IMR-90 (cell line): ENCODE results near the gene SNAPC2. TPM values are rescaled to one million over a fixed set of nuclear protein-coding genes. Genes with fewer than 3 reads are reported as not detected.

Experiments
- ATAC-seq: fragments of 200-7000 bp; cut with Tn5 transposase; 2 replicates; pipeline ENCODE4 v1.9.1; 2020; ENCODE audit warnings: low read depth, mild to moderate bottlenecking, moderate library complexity
- BruUV-seq: library from RNA; stranded (reverse); fragments of 400-500 nt; replicated peaks from 2 replicates; lab custom pipeline; 2021; lab: Mats Ljungman, UMichigan
- CTCF ChIA-PET: fragments of 300-600 bp; formaldehyde crosslinking; extraction: SDS; loops from one replicate; lab custom pipeline; 2021; ENCODE audit warnings: antibody characterized with exemption; lab: Yijun Ruan, JAX
- POLR2A ChIA-PET: fragments of 300-600 bp; sonication (Branson Sonifier 250); formaldehyde crosslinking; loops from one replicate; lab custom pipeline; 2022; ENCODE audit warnings: antibody characterized with exemption; ENCODE audit not compliant: unreplicated experiment; lab: Charles Lee
- DNase-seq: peaks from one replicate; pipeline ENCODE4 v3.0.0; 2013
- H2AFZ ChIP-seq: replicated peaks from 2 replicates; pipeline ENCODE3; 2013; ENCODE audit warnings: low read length, mild to moderate bottlenecking; ENCODE audit not compliant: poor library complexity
- H2AK5ac ChIP-seq: 2 replicates; pipeline ENCODE4 v1.6.1; 2013; ENCODE audit warnings: low read depth, low read length, inconsistent platforms
- H2AK9ac ChIP-seq: replicated peaks from 2 replicates; pipeline ENCODE3; 2013; ENCODE audit warnings: mild to moderate bottlenecking, low read depth, low read length, moderate library complexity; ENCODE audit not compliant: poor library complexity
- H2BK120ac ChIP-seq: 2 replicates; pipeline ENCODE4 v1.6.1; 2013; ENCODE audit warnings: low read depth, low read length, inconsistent platforms
- H2BK15ac ChIP-seq: 3 replicates; pipeline ENCODE4 v1.6.1; 2013; ENCODE audit warnings: low read depth, low read length, inconsistent platforms
- H2BK20ac ChIP-seq: 2 replicates; pipeline ENCODE4 v1.6.1; 2013; ENCODE audit warnings: low read depth, mild to moderate bottlenecking, inconsistent platforms, low read length, moderate library complexity
- H2BK5ac ChIP-seq: 2 replicates; pipeline ENCODE4 v1.6.1; 2013; ENCODE audit warnings: mild to moderate bottlenecking, low read depth, low read length, inconsistent platforms; ENCODE audit not compliant: poor library complexity, severe bottlenecking
- H3K14ac ChIP-seq: replicated peaks from 2 replicates; pipeline ENCODE4 v1.6.1; 2013; ENCODE audit warnings: low read depth, low read length, inconsistent platforms
- H3K18ac ChIP-seq: 2 replicates; pipeline ENCODE4 v1.6.1; 2013; ENCODE audit warnings: low read depth, low read length, control low read depth
- H3K23ac ChIP-seq: 2 replicates; pipeline ENCODE4 v1.6.1; 2013; ENCODE audit warnings: low read depth, low read length, inconsistent platforms
- H3K27ac ChIP-seq: 2 replicates; pipeline ENCODE4 v1.5.1; 2013; ENCODE audit warnings: mild to moderate bottlenecking, control low read depth, low read length; ENCODE audit not compliant: insufficient read depth
- H3K27me3 ChIP-seq: 2 replicates; pipeline ENCODE4 v1.6.1; 2013; ENCODE audit warnings: low read length; ENCODE audit not compliant: control insufficient read depth, insufficient read depth
- H3K36me3 ChIP-seq: 2 replicates; pipeline ENCODE4 v1.6.1; 2013; ENCODE audit warnings: low read length, mixed read lengths; ENCODE audit not compliant: control insufficient read depth, insufficient read depth
- H3K4ac ChIP-seq: 2 replicates; pipeline ENCODE4 v1.6.1; 2013; ENCODE audit warnings: low read depth, low read length, inconsistent platforms
- H3K4me1 ChIP-seq: 2 replicates; pipeline ENCODE4 v1.6.1; 2013; ENCODE audit warnings: low read length, mixed read lengths; ENCODE audit not compliant: control insufficient read depth, insufficient read depth
- H3K4me2 ChIP-seq: 2 replicates; pipeline ENCODE4 v1.6.1; 2013; ENCODE audit warnings: low read depth, mild to moderate bottlenecking, control low read depth, low read length, moderate library complexity
- H3K4me3 ChIP-seq: 2 replicates; pipeline ENCODE4 v1.5.1; 2013; ENCODE audit warnings: low read depth, mild to moderate bottlenecking, control low read depth, low read length, moderate library complexity; ENCODE audit not compliant: insufficient read depth
- H3K56ac ChIP-seq: 2 replicates; pipeline ENCODE4 v1.6.1; 2013; ENCODE audit warnings: low read length, inconsistent platforms; ENCODE audit not compliant: insufficient read depth; ENCODE audit errors: extremely low read depth
- H3K79me1 ChIP-seq, 2 experiments: 2 replicates each; pipeline ENCODE4 v1.6.1; 2013; ENCODE audit warnings: low read length in 2 of 2, inconsistent platforms in 1 of 2, low read depth in 1 of 2
- H3K9ac ChIP-seq: 2 replicates; pipeline ENCODE4 v1.6.1; 2013; ENCODE audit warnings: low read depth, low read length, control low read depth
- H3K9me1 ChIP-seq: 2 replicates; pipeline ENCODE4 v1.6.1; 2013; ENCODE audit warnings: low read length, inconsistent platforms; ENCODE audit not compliant: insufficient read depth
- H3K9me3 ChIP-seq: 2 replicates; pipeline ENCODE4 v1.6.1; 2013; ENCODE audit warnings: low read length; ENCODE audit not compliant: control insufficient read depth, insufficient read depth
- H4K20me1 ChIP-seq: 2 replicates; pipeline ENCODE4 v1.6.1; 2013; ENCODE audit warnings: low read length, inconsistent platforms; ENCODE audit not compliant: insufficient read depth
- H4K5ac ChIP-seq: 2 replicates; pipeline ENCODE4 v1.6.1; 2013; ENCODE audit warnings: mild to moderate bottlenecking, low read depth, low read length, control low read depth
- H4K8ac ChIP-seq, 2 experiments: 2 replicates each; pipeline ENCODE4 v1.6.1; 2013; ENCODE audit warnings: low read depth in 2 of 2, low read length in 2 of 2, control low read depth in 1 of 2, inconsistent platforms in 1 of 2
- H4K91ac ChIP-seq: 2 replicates; pipeline ENCODE4 v1.6.1; 2013; ENCODE audit warnings: low read depth, low read length, inconsistent platforms; ENCODE audit not compliant: insufficient read depth
- CEBPB ChIP-seq: IDR thresholded peaks from 2 replicates; pipeline ENCODE4 v1.6.1; 2012; ENCODE audit warnings: low read depth, low read length, improper control_type of control experiment
- ELK1 ChIP-seq: fragments of 150-350 bp; IDR thresholded peaks from 2 replicates; pipeline ENCODE4 v1.6.1; 2016; ENCODE audit warnings: low read depth, mild to moderate bottlenecking, low read length, moderate library complexity, borderline replicate concordance
- FOS ChIP-seq: fragments of 150-350 bp; IDR thresholded peaks from 2 replicates; pipeline ENCODE4 v1.6.1; 2016; ENCODE audit warnings: low read depth, low read length
- MAZ ChIP-seq: IDR thresholded peaks from 2 replicates; pipeline ENCODE4 v1.6.1; 2012; ENCODE audit warnings: low read depth, mild to moderate bottlenecking, low read length, improper control_type of control experiment, moderate library complexity, borderline replicate concordance
- POLR2A ChIP-seq: IDR thresholded peaks from 2 replicates; pipeline ENCODE4 v1.6.1; 2012; ENCODE audit warnings: mild to moderate bottlenecking, low read depth, low read length
- RAD21 ChIP-seq: IDR thresholded peaks from 2 replicates; pipeline ENCODE4 v1.6.1; 2012; ENCODE audit warnings: low read length, improper control_type of control experiment
- RCOR1 ChIP-seq: IDR thresholded peaks from 2 replicates; pipeline ENCODE4 v1.6.1; 2012; ENCODE audit warnings: mild to moderate bottlenecking, low read length, improper control_type of control experiment; ENCODE audit not compliant: insufficient replicate concordance
- RFX5 ChIP-seq: IDR thresholded peaks from 2 replicates; pipeline ENCODE4 v1.8.0; 2012; ENCODE audit warnings: low read depth, mild to moderate bottlenecking, low read length, moderate library complexity
- SMC3 ChIP-seq: fragments of 150-350 bp; IDR thresholded peaks from 2 replicates; pipeline ENCODE4 v1.6.1; 2016; ENCODE audit warnings: low read depth, mild to moderate bottlenecking, antibody characterized with exemption, low read length, moderate library complexity
- USF2 ChIP-seq: fragments of 150-350 bp; IDR thresholded peaks from 2 replicates; pipeline ENCODE4 v1.6.1; 2017; ENCODE audit warnings: mild to moderate bottlenecking, antibody characterized with exemption, low read length, low read depth
- WGBS, 2 experiments: methylation state at CpG; one replicate each; pipeline versions ENCODE4 v1.1.5 to v1.1.7; 2013; ENCODE audit warnings: missing lambda C conversion rate in 2 of 2; ENCODE audit not compliant: insufficient read length in 1 of 2; ENCODE audit errors: extremely low coverage in 2 of 2; 5-methylcytosine and 5-hydroxymethylcytosine counted together
- dilution Hi-C: fragments of 300-500 bp; cut with HindIII; formaldehyde crosslinking; loops from one replicate; pipeline ENCODE4 v1.14.3; 2018; ENCODE audit warnings: low sequenced_read_pairs; ENCODE audit not compliant: unreplicated experiment
- in situ Hi-C: fragments of 300-500 bp; cut with MboI; formaldehyde crosslinking; loops from 3 replicates; pipeline ENCODE4 v1.14.3; 2019; ENCODE audit warnings: low sequenced_read_pairs, inconsistent platforms, mixed read lengths
- intact Hi-C: fragments of 100-400 bp; cut with micrococcal nuclease; formaldehyde crosslinking; loops from 2 replicates; pipeline ENCODE4 v1.10.0; 2022
- polyA plus RNA-seq, 3 experiments: library from polyadenylated mRNA; depleted of rRNA; stranded (reverse); fragments of >200 nt; gene quantifications; 2 replicates each; pipeline ENCODE4 v1.2.3, GENCODE V29; 2012; ENCODE audit warnings: low replicate concordance in 1 of 3
- total RNA-seq: library from RNA; depleted of rRNA; stranded (reverse); fragments of >200 nt; gene quantifications from 2 replicates; pipeline ENCODE4 v1.2.3, GENCODE V29; 2012

Gene SNAPC2
- total and polyA plus RNA-seq, 2 of the 4 experiments (the other 2 are of a cell fraction), result 12.5 to 29.2 TPM

- H3K4ac ChIP-seq, result peak overlapping the region; percentile 97
- H3K4me3 ChIP-seq, result peak overlapping the region; percentile 58
- ATAC-seq (no peak), DNase-seq (no peak)
- peak overlapping the region; percentile 93 for H3K4me2 ChIP-seq
- H2BK20ac ChIP-seq, result no peak overlapping the region
- H3K27ac ChIP-seq, result peak overlapping the region; percentile 79
- H2AFZ ChIP-seq, result peak overlapping the region; percentile 97
- peak overlapping the region; percentile 99 for H3K14ac ChIP-seq
- ChIA-PET CTCF (interaction anchor here (1.1 kb wide), 1 partner anchor 27 kb away, joined by 3 read pairs; no protein-coding TSS in a partner anchor), POLR2A (interaction anchor here (0.6 kb wide), 1 partner anchor 415 kb away, joined by 3 read pairs; no protein-coding TSS in a partner anchor)
- peak overlapping the region; percentile 20; the same call in 1 of the 2 replicates for H3K56ac ChIP-seq
- 69% methylated on average over 7 of the region's 17 CpGs; no CpG with 5 or more reads in 1 of the 2 experiments for WGBS, 2 experiments
- H2AK5ac ChIP-seq, result peak overlapping the region; percentile 95
- TF ChIP-seq SMC3 (no peak), RCOR1 (no peak), FOS (no peak), RFX5 (no peak), CEBPB (no peak), USF2 (no peak), ELK1 (no peak), POLR2A (no peak), MAZ (no peak), RAD21 (no peak)
- H3K9me3 ChIP-seq, result no peaks in the 10 kb centered on the region
- no peak overlapping the region for H2BK15ac ChIP-seq
- H2BK5ac ChIP-seq, result peak overlapping the region; percentile 87
- intact Hi-C loops (no loop called here), in situ Hi-C loops (no loop called here), dilution Hi-C loops (no loop called here)
- H4K20me1 ChIP-seq, result peaks cover 11% of the 10 kb centered on the region
- peak overlapping the region; percentile 80 for H3K9ac ChIP-seq
- peaks cover 2% of the 10 kb centered on the region; the same call in 1 of the 2 replicates for H3K27me3 ChIP-seq
- no TSS peak for BruUV-seq
- H4K5ac ChIP-seq, result no peak overlapping the region
- H2AK9ac ChIP-seq, result peak overlapping the region; percentile 99
- peak overlapping the region; percentile 1 to 94; a peak in 2 of 4 replicates for H4K8ac ChIP-seq
- peak overlapping the region; percentile 98; the same call in 1 of the 2 replicates for H3K23ac ChIP-seq
- peaks cover 9% of the 10 kb centered on the region for H3K9me1 ChIP-seq
- peaks cover 7% of the 10 kb centered on the region; the same call in 1 of the 2 replicates for H3K36me3 ChIP-seq
- no peak overlapping the region; the same call in 1 of the 2 replicates for H2BK120ac ChIP-seq
- peak overlapping the region; percentile 82 for H4K91ac ChIP-seq
- no peak overlapping the region for H3K18ac ChIP-seq
- peaks cover 0 to 22% of the 10 kb centered on the region in 2 experiments; a peak in 2 of 4 replicates for H3K79me1 ChIP-seq
- H3K4me1 ChIP-seq, result peaks cover 18% of the 10 kb centered on the region
These were observed 1.3 kb downstream of the SNAPC2 start for GRCh38 chr19:7921302-7921966.
